Neuronal stem cell (in vitro differentiated cells): ENCODE data around the gene KYNU.

Source experiments
- DNase-seq: peaks from one replicate; pipeline ENCODE4 v3.0.0-alpha.2; 2013; ENCODE audit warnings: low spot score
- H2AFZ ChIP-seq: one replicate; pipeline ENCODE4 v1.6.1; 2013; ENCODE audit warnings: mild to moderate bottlenecking, low read length, inconsistent platforms
- H2AK5ac ChIP-seq: 2 replicates; pipeline ENCODE4 v1.6.1; 2013; ENCODE audit warnings: low read depth, mild to moderate bottlenecking, inconsistent platforms, low read length, moderate library complexity, mixed read lengths
- H2BK120ac ChIP-seq: 2 replicates; pipeline ENCODE4 v1.6.1; 2013; ENCODE audit warnings: low read depth, mild to moderate bottlenecking, inconsistent platforms, low read length, moderate library complexity, mixed read lengths
- H2BK12ac ChIP-seq: one replicate; pipeline ENCODE4 v1.6.1; 2013; ENCODE audit warnings: low read length, inconsistent platforms
- H2BK15ac ChIP-seq: 2 replicates; pipeline ENCODE4 v1.6.1; 2013; ENCODE audit warnings: mild to moderate bottlenecking, low read length, inconsistent platforms, mixed read lengths
- H2BK5ac ChIP-seq: one replicate; pipeline ENCODE4 v1.6.1; 2013; ENCODE audit warnings: inconsistent platforms, mild to moderate bottlenecking, low read length, moderate library complexity
- H3K14ac ChIP-seq: one replicate; pipeline ENCODE4 v1.6.1; 2013; ENCODE audit warnings: low read length, inconsistent platforms
- H3K18ac ChIP-seq: 2 replicates; pipeline ENCODE4 v1.6.1; 2013; ENCODE audit warnings: low read length, inconsistent platforms
- H3K23ac ChIP-seq: 2 replicates; pipeline ENCODE4 v1.6.1; 2013; ENCODE audit warnings: low read depth, mild to moderate bottlenecking, mixed read lengths, low read length, inconsistent platforms; ENCODE audit not compliant: poor library complexity
- H3K27ac ChIP-seq: replicated peaks from 3 replicates; pipeline ENCODE4 v1.5.1; 2013; ENCODE audit warnings: low read length, inconsistent platforms
- H3K27me3 ChIP-seq, 3 experiments: 2 replicates each; pipeline ENCODE4 v1.6.1; 2013; ENCODE audit warnings: low read length in 3 of 3, mild to moderate bottlenecking in 2 of 3, inconsistent platforms in 1 of 3, low read depth in 1 of 3, mixed read lengths in 1 of 3, moderate library complexity in 1 of 3; ENCODE audit not compliant: control insufficient read depth in 3 of 3, insufficient read depth in 3 of 3
- H3K36me3 ChIP-seq, 2 donors: replicated peaks in 1 of 2; 2 replicates each; pipeline ENCODE4 v1.6.1; 2013; ENCODE audit warnings: low read length in 2 of 2; ENCODE audit not compliant: control insufficient read depth in 2 of 2, insufficient read depth in 2 of 2
- H3K4ac ChIP-seq: 2 replicates; pipeline ENCODE4 v1.6.1; 2013; ENCODE audit warnings: inconsistent platforms, mild to moderate bottlenecking, low read length, moderate library complexity
- H3K4me1 ChIP-seq, 2 donors: 1 replicate in 1 of 2; 2 replicates in 1 of 2; pipeline ENCODE4 v1.6.1; 2013; ENCODE audit warnings: low read length in 2 of 2, low read depth in 1 of 2; ENCODE audit not compliant: control insufficient read depth in 2 of 2, insufficient read depth in 1 of 2
- H3K4me2 ChIP-seq: one replicate; pipeline ENCODE4 v1.6.1; 2013; ENCODE audit warnings: mild to moderate bottlenecking, low read length, inconsistent platforms; ENCODE audit not compliant: insufficient read depth, poor library complexity, severe bottlenecking
- H3K4me3 ChIP-seq, 2 donors: 2 replicates each; pipeline ENCODE4 v1.5.1; 2013; ENCODE audit warnings: low read length in 2 of 2, mild to moderate bottlenecking in 2 of 2, inconsistent platforms in 1 of 2, moderate library complexity in 1 of 2
- H3K79me1 ChIP-seq: one replicate; pipeline ENCODE4 v1.6.1; 2013; ENCODE audit warnings: low read depth, mild to moderate bottlenecking, inconsistent platforms, low read length, moderate library complexity
- H3K9ac ChIP-seq: one replicate; pipeline ENCODE4 v1.6.1; 2013; ENCODE audit warnings: mild to moderate bottlenecking, low read depth, low read length, inconsistent platforms; ENCODE audit not compliant: poor library complexity
- H3K9me3 ChIP-seq, 2 donors: replicated peaks in 1 of 2; 2 replicates each; pipeline versions ENCODE3 to v1.6.1; 2013; ENCODE audit warnings: low read length in 2 of 2, mild to moderate bottlenecking in 2 of 2, inconsistent platforms in 1 of 2, low read depth in 1 of 2, mixed read lengths in 1 of 2, moderate library complexity in 1 of 2; ENCODE audit not compliant: control insufficient read depth in 2 of 2, insufficient read depth in 1 of 2
- H4K8ac ChIP-seq: one replicate; pipeline ENCODE4 v1.6.1; 2013; ENCODE audit warnings: low read depth, mild to moderate bottlenecking, inconsistent platforms, low read length, moderate library complexity
- H4K91ac ChIP-seq: one replicate; pipeline ENCODE4 v1.6.1; 2013; ENCODE audit warnings: low read length, low read depth, mild to moderate bottlenecking, inconsistent platforms; ENCODE audit not compliant: poor library complexity
- WGBS, 2 donors: extraction: QIAGEN DNeasy Blood & Tissue Kit; methylation state at CpG; one replicate each; pipeline ENCODE4 v1.1.7; 2013; ENCODE audit warnings: missing lambda C conversion rate in 2 of 2, mixed read lengths in 1 of 2; ENCODE audit not compliant: insufficient read length in 2 of 2, insufficient replicate concordance in 1 of 2; ENCODE audit errors: extremely low coverage in 2 of 2; 5-methylcytosine and 5-hydroxymethylcytosine counted together

Gene KYNU

GRCh38 chr2:142842369-142842768 is 35.1 kb upstream of the KYNU start:
- H3K27ac ChIP-seq: no peak overlapping the region
- WGBS, 2 donors: no CpG with 5 or more reads among the region's 1 CpG
- no peaks in the 10 kb centered on the region for H3K4me1 ChIP-seq
- H2BK15ac ChIP-seq: no peak overlapping the region
- no peak overlapping the region for H4K91ac ChIP-seq
- H3K23ac ChIP-seq: no peak overlapping the region
- H3K14ac ChIP-seq: no peak overlapping the region
- H2AFZ ChIP-seq: no peak overlapping the region
- DNase-seq: no peak
- no peak overlapping the region for H3K4me2 ChIP-seq
- no peak overlapping the region for H2BK120ac ChIP-seq
- no peaks in the 10 kb centered on the region for H3K27me3 ChIP-seq
- H3K4ac ChIP-seq: no peak overlapping the region
- H4K8ac ChIP-seq: no peak overlapping the region
- H2BK5ac ChIP-seq: no peak overlapping the region
- no peak overlapping the region for H3K9ac ChIP-seq
- H3K4me3 ChIP-seq: no peak overlapping the region
- H2BK12ac ChIP-seq: no peak overlapping the region
- H3K36me3 ChIP-seq: no peaks in the 10 kb centered on the region
- no peaks in the 10 kb centered on the region for H3K9me3 ChIP-seq
- H3K79me1 ChIP-seq: no peaks in the 10 kb centered on the region
- H3K18ac ChIP-seq: no peak overlapping the region
- H2AK5ac ChIP-seq: no peak overlapping the region

DNA sequence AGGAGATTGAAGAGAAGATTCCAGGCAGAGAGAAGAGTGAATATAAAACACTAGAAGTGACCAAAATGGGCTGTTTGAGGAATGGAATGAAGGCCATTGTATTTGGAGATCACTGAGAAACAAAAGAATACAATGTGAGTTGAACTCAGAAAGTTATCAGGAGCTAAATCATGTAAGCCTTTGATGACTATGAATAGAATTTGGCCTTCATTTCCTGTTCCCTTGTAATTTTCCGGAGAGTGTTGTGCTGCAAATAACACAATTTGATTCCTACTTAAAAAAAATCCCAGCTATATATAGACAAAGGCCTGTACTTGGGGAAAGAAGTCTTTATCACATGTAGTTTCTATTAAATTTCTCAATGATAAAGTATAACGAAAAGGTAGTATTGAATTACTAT is 33.7 kb upstream of the KYNU start:
- Histone ChIP-seq H3K4me3 (no peak overlapping the region), H2BK12ac (no peak overlapping the region), H3K9ac (no peak overlapping the region), H3K79me1 (no peaks in the 10 kb centered on the region), H2AK5ac (no peak overlapping the region), H2BK5ac (no peak overlapping the region), H3K4ac (no peak overlapping the region), H3K27me3 (no peaks in the 10 kb centered on the region), H3K14ac (no peak overlapping the region), H3K27ac (no peak overlapping the region), H3K23ac (no peak overlapping the region), H2BK120ac (no peak overlapping the region), H3K4me2 (no peak overlapping the region), H2BK15ac (no peak overlapping the region), H2AFZ (no peak overlapping the region), H3K9me3 (no peaks in the 10 kb centered on the region), H4K8ac (no peak overlapping the region), H3K36me3 (no peaks in the 10 kb centered on the region), H4K91ac (no peak overlapping the region), H3K4me1 (no peaks in the 10 kb centered on the region), H3K18ac (no peak overlapping the region)
- no CpG with 5 or more reads among the region's 2 CpGs for WGBS, 2 donors
- DNase-seq: peak; percentile 1

DNA sequence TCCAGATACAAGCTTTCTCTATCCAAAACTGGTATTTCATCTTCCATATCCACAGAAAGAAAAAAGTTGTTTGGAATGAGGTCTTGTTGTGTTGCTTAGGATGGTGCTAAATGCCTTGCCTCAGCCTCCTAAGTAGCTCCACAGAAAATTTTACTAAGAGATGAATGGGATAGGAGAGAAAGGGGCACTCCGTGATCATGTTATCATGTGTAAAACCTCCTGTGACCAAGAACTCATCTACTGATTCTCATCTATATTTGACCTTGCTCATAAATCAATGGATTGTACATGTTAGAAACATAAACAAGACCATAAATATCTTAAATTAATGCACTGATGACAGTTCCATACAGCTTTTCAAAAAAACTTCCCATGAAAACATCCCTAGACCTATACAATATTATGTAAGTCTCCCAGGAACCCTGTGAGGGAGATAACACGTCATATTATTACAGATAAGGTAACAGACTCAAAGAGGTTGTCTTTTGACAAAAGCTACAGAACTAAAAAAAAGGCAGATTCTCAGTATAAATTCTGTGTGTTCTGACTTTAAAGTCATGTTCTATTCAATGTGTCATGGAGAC is 29.3 kb upstream of the KYNU start:
- no peaks in the 10 kb centered on the region for H3K36me3 ChIP-seq
- no CpG with 5 or more reads among the region's 2 CpGs for WGBS, 2 donors

GRCh38 chr2:142849820-142850219 is 27.6 kb upstream of the KYNU start:
- H3K9me3 ChIP-seq: no peaks in the 10 kb centered on the region
- no peak overlapping the region for H2BK120ac ChIP-seq
- no peak overlapping the region for H4K8ac ChIP-seq
- no peak for DNase-seq
- H3K27ac ChIP-seq: no peak overlapping the region
- H3K4me2 ChIP-seq: no peak overlapping the region
- H3K27me3 ChIP-seq: no peaks in the 10 kb centered on the region
- H3K9ac ChIP-seq: no peak overlapping the region
- no peak overlapping the region for H2AFZ ChIP-seq
- no peak overlapping the region for H3K4ac ChIP-seq
- H3K79me1 ChIP-seq: no peaks in the 10 kb centered on the region
- no peaks in the 10 kb centered on the region for H3K36me3 ChIP-seq
- no peak overlapping the region for H4K91ac ChIP-seq
- no peak overlapping the region for H3K23ac ChIP-seq
- no peak overlapping the region for H3K18ac ChIP-seq
- no peaks in the 10 kb centered on the region for H3K4me1 ChIP-seq
- H2BK15ac ChIP-seq: no peak overlapping the region
- no peak overlapping the region for H3K14ac ChIP-seq
- H2BK12ac ChIP-seq: no peak overlapping the region
- no peak overlapping the region for H2AK5ac ChIP-seq
- H2BK5ac ChIP-seq: no peak overlapping the region
- WGBS, 2 donors: no CpG with 5 or more reads among the region's 3 CpGs
- no peak overlapping the region for H3K4me3 ChIP-seq

More for the DNA sequence above, 29.3 kb upstream of the KYNU start:
- H4K8ac ChIP-seq: no peak overlapping the region
- no peaks in the 10 kb centered on the region for H3K79me1 ChIP-seq
- H3K9me3 ChIP-seq: no peaks in the 10 kb centered on the region
- no peak overlapping the region for H3K18ac ChIP-seq
- no peak overlapping the region for H2BK120ac ChIP-seq
- no peak overlapping the region for H3K9ac ChIP-seq
- H3K4me2 ChIP-seq: no peak overlapping the region
- no peak overlapping the region for H2BK12ac ChIP-seq
- no peak overlapping the region for H2AK5ac ChIP-seq
- H3K27ac ChIP-seq: no peak overlapping the region
- H2BK5ac ChIP-seq: no peak overlapping the region
- no peak overlapping the region for H2AFZ ChIP-seq
- DNase-seq: no peak
- no peaks in the 10 kb centered on the region for H3K4me1 ChIP-seq
- H3K4ac ChIP-seq: no peak overlapping the region
- no peak overlapping the region for H4K91ac ChIP-seq
- no peaks in the 10 kb centered on the region for H3K27me3 ChIP-seq
- H3K23ac ChIP-seq: no peak overlapping the region
- H3K4me3 ChIP-seq: no peak overlapping the region
- H2BK15ac ChIP-seq: no peak overlapping the region
- no peak overlapping the region for H3K14ac ChIP-seq
